Measurements from ENCODE around the gene CACNA2D3.

GRCh38 chr3:54817628-54818027 is 695.3 kb downstream of the CACNA2D3 start:
- no peak for TF ChIP-seq GATA2 (IDR thresholded peaks at IDR 0.05; ENCODE audit: low read depth, low read length)
- no peak for TF ChIP-seq GATA3 (IDR thresholded peaks at IDR 0.05; ENCODE audit: low read depth, low read length)
